GM19043 (cell line): ENCODE results near the gene CYP46A1.

Experiments
- ATAC-seq: cut with Tn5 transposase; IDR thresholded peaks from one replicate; pipeline ENCODE4 v1.9.1; 2021; ENCODE audit warnings: low read depth; ENCODE audit not compliant: unreplicated experiment

Gene CYP46A1

GRCh38 chr14:99672506-99673304, 11.4 kb upstream of the CYP46A1 start:
- ATAC-seq: no peak

GRCh38 chr14:99673305-99674063, 10.6 kb upstream of the CYP46A1 start:
- no peak for ATAC-seq

GRCh38 chr14:99674064-99674650, 9.9 kb upstream of the CYP46A1 start:
- no peak for ATAC-seq

GRCh38 chr14:99674776-99675381, 9.2 kb upstream of the CYP46A1 start:
- no peak for ATAC-seq

- no peak for ATAC-seq
These were observed 8.7 kb upstream of the CYP46A1 start for GRCh38 chr14:99675382-99675835.

GRCh38 chr14:99675951-99676350, 8.1 kb upstream of the CYP46A1 start:
- no peak for ATAC-seq

- no peak for ATAC-seq
These were observed 7.4 kb upstream of the CYP46A1 start for GRCh38 chr14:99676657-99677056.

GRCh38 chr14:99677231-99678140, 6.6 kb upstream of the CYP46A1 start:
- no peak for ATAC-seq

- no peak for ATAC-seq
These were observed 5.9 kb upstream of the CYP46A1 start for GRCh38 chr14:99678198-99678597.

GRCh38 chr14:99679111-99679510, 5.0 kb upstream of the CYP46A1 start:
- no peak for ATAC-seq

GRCh38 chr14:99679543-99679942, 4.6 kb upstream of the CYP46A1 start:
- no peak for ATAC-seq

- no peak for ATAC-seq
These were observed 4.1 kb upstream of the CYP46A1 start for GRCh38 chr14:99679996-99680395.

- ATAC-seq: no peak
These were observed 2.8 kb upstream of the CYP46A1 start for GRCh38 chr14:99681101-99681831.

GRCh38 chr14:99681832-99682148, 2.3 kb upstream of the CYP46A1 start:
- no peak for ATAC-seq

GRCh38 chr14:99682809-99683618, 1.1 kb upstream of the CYP46A1 start:
- ATAC-seq: peak; percentile 32

- ATAC-seq: peak; percentile 27
These were observed 374 bp downstream of the CYP46A1 start for GRCh38 chr14:99684410-99684934.

GRCh38 chr14:99685151-99685591, 1.1 kb downstream of the CYP46A1 start:
- ATAC-seq: no peak

- ATAC-seq: no peak
These were observed 1.5 kb downstream of the CYP46A1 start for GRCh38 chr14:99685596-99685995.
